Measurements from ENCODE around the gene SLC7A6. TPM values are rescaled to one million over a fixed set of nuclear protein-coding genes. Genes with fewer than 3 reads are reported as not detected.

SLC7A6 gene
- total RNA-seq, 1 donor from 2014 or later = 20.8 TPM

GRCh38 chr16:68253721-68254120, 10.6 kb upstream of the SLC7A6 start:
- no peak for TF ChIP-seq CTCF (IDR thresholded peaks at IDR 0.05; ENCODE audit: unreplicated experiment)
- Mint-ChIP-seq H3K27ac (ENCODE audit: unreplicated experiment) (no peak overlapping the region), H3K4me3 (ENCODE audit: unreplicated experiment) (no peak overlapping the region), H3K4me1 (ENCODE audit: unreplicated experiment) (peaks cover 4% of the 10 kb centered on the region), H3K27me3 (ENCODE audit: unreplicated experiment) (peaks cover 5% of the 10 kb centered on the region), H3K36me3 (ENCODE audit: low read depth, unreplicated experiment) (peaks cover 12% of the 10 kb centered on the region), H3K9me3 (ENCODE audit: unreplicated experiment) (no peaks in the 10 kb centered on the region)
- DNase-seq (ENCODE audit: low spot score) = no peak

- Mint-ChIP-seq H3K4me3 (ENCODE audit: unreplicated experiment) (no peak overlapping the region), H3K4me1 (ENCODE audit: unreplicated experiment) (peaks cover 4% of the 10 kb centered on the region), H3K36me3 (ENCODE audit: low read depth, unreplicated experiment) (peaks cover 12% of the 10 kb centered on the region), H3K27me3 (ENCODE audit: unreplicated experiment) (peaks cover 9% of the 10 kb centered on the region), H3K27ac (ENCODE audit: unreplicated experiment) (no peak overlapping the region), H3K9me3 (ENCODE audit: unreplicated experiment) (no peaks in the 10 kb centered on the region)
- DNase-seq (ENCODE audit: low spot score) = no peak
- TF ChIP-seq CTCF (IDR thresholded peaks at IDR 0.05; ENCODE audit: unreplicated experiment) = no peak
Measured at GRCh38 chr16:68255712-68256111, 8.6 kb upstream of the SLC7A6 start.

- Mint-ChIP-seq H3K27ac (ENCODE audit: unreplicated experiment) (peak overlapping the region; percentile 42), H3K4me1 (ENCODE audit: unreplicated experiment) (peaks cover 4% of the 10 kb centered on the region), H3K9me3 (ENCODE audit: unreplicated experiment) (no peaks in the 10 kb centered on the region), H3K4me3 (ENCODE audit: unreplicated experiment) (no peak overlapping the region), H3K27me3 (ENCODE audit: unreplicated experiment) (peaks cover 14% of the 10 kb centered on the region), H3K36me3 (ENCODE audit: low read depth, unreplicated experiment) (peaks cover 9% of the 10 kb centered on the region)
- TF ChIP-seq CTCF (IDR thresholded peaks at IDR 0.05; ENCODE audit: unreplicated experiment) = no peak
- DNase-seq (ENCODE audit: low spot score) = no peak
Measured at GRCh38 chr16:68257251-68257905, 6.9 kb upstream of the SLC7A6 start.

- peaks cover 16% of the 10 kb centered on the region for H3K27me3 Mint-ChIP-seq (ENCODE audit: unreplicated experiment)
- H3K36me3 Mint-ChIP-seq (ENCODE audit: low read depth, unreplicated experiment) = peaks cover 9% of the 10 kb centered on the region
- no peak for TF ChIP-seq CTCF (IDR thresholded peaks at IDR 0.05; ENCODE audit: unreplicated experiment)
- H3K4me3 Mint-ChIP-seq (ENCODE audit: unreplicated experiment) = peak overlapping the region; percentile 56
- peaks cover 6% of the 10 kb centered on the region for H3K4me1 Mint-ChIP-seq (ENCODE audit: unreplicated experiment)
- DNase-seq (ENCODE audit: low spot score) = no peak
- H3K9me3 Mint-ChIP-seq (ENCODE audit: unreplicated experiment) = no peaks in the 10 kb centered on the region
- peak overlapping the region; percentile 52 for H3K27ac Mint-ChIP-seq (ENCODE audit: unreplicated experiment)
Measured at GRCh38 chr16:68257906-68258800, 6.2 kb upstream of the SLC7A6 start.
